ENCODE measurements around the gene PHKA1.

GRCh38 chrX:72532366-72532765, 181.7 kb downstream of the PHKA1 start:
- TF ChIP-seq CTCF (conservative IDR thresholded peaks at IDR 0.05; ENCODE audit: low read depth in 2 of 2) (no peak), EZH2 (IDR thresholded peaks at IDR 0.05; ENCODE audit: low read depth, unreplicated experiment) (no peak), NANOG (IDR thresholded peaks at IDR 0.05; ENCODE audit: borderline replicate concordance) (no peak), POLR2AphosphoS5 (IDR thresholded peaks at IDR 0.05; ENCODE audit: low read depth) (no peak), EZH2phosphoT487 (IDR thresholded peaks at IDR 0.05; ENCODE audit: unreplicated experiment) (no peak), REST (IDR thresholded peaks at IDR 0.05; ENCODE audit: unreplicated experiment) (no peak), ZNF114 (CRISPR knock-in tag; IDR thresholded peaks at IDR 0.05) (no peak), JUNB (IDR thresholded peaks at IDR 0.05; ENCODE audit: unreplicated experiment) (no peak), CREB1 (CRISPR knock-in tag; IDR thresholded peaks at IDR 0.05; ENCODE audit: low read depth) (no peak), STAT1 (IDR thresholded peaks at IDR 0.05; ENCODE audit: unreplicated experiment) (no peak), ZNF331 (CRISPR knock-in tag; IDR thresholded peaks at IDR 0.05; ENCODE audit: low read depth) (no peak), ETS1 (IDR thresholded peaks at IDR 0.05) (no peak)

Measured in GM23338 (cell line).